ENCODE measurements around the gene SNHG17.

Gene SNHG17

DNA sequence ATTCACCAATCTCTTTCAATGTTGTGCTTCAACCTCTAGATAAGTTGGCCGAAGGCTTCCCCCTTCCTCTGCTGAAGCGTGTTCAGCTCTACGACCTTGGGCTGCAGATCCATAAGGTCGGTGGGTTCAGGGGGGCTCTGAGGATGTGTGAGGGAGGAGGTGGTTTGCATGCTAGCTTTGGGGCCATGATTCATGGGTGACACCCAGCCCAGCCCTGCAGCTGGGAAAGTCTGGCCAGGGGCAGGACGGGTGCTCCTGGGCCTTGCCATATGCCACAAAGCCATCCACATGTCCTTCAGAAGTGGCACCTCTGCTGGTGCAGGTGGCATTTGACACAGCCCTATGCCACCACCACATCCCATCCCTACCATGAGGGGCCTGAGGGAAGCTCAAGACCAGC lies 61.2 kb downstream of the SNHG17 start:
- DNase-seq (ENCODE audit: low read depth, low spot score) = no peak

DNA sequence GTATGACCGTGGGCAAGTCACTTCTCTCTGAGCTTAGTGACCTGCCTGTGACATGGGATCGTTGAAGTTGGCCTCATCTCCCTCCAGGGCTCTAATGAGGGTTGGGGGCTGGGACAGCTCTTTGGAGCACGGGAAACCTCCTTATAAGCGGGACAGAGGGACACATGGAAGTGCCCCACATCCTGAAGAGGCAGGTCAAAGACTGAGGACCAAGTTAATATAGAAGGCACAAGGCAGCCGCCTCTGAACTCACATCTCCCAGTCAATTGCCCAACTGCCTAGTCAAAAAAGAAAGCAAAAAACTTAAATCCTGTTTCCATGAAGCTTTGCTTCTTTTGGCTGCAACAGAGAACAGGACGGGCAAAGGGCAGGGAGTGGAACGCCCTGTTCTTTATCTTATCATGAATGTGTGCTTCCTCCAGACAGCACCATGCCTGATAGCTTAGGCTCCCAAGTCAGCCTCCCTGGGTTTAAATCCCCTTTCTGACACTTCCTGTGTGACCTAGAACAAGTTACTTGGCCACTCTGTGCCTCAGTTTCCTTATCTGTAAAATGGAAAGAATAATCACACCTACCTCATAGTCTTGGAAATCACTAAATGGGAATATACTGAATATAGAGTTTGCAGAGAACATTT lies 61.8 kb downstream of the SNHG17 start:
- DNase-seq (ENCODE audit: low read depth, low spot score) = no peak

DNA sequence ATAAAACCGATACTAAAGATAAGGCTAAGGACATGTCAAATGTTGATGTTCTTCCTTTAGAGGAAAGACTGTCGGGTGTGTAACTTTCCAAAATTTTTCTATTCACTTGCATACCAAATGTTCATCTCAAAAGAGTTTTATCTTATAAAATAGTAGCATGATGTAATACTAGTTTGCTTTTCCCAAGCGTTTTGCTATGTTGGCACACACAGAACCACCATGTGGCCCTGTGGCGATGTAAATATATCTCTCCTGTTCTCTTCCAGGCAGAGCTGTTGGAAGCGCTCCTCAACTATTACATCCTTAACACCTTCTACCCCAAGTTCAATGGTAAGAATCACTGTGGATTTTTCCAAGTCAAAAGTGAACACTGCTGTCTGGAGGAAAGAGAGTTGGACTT lies 62.3 kb downstream of the SNHG17 start:
- no peak for DNase-seq (ENCODE audit: low read depth, low spot score)
